Epithelial cell of prostate (primary cell): ENCODE measurements around the gene ERAP2.

Experiments used
- DNase-seq: peaks from one replicate; pipeline ENCODE4 v3.0.0-alpha.2; 2011; ENCODE audit warnings: low read depth, low spot score
- H3K27ac ChIP-seq: fragments of 450-650 bp; 2 replicates; pipeline ENCODE4 v1.5.1; 2017; ENCODE audit warnings: mild to moderate bottlenecking

Gene ERAP2

GRCh38 chr5:96952974-96953730, 76.9 kb downstream of the ERAP2 start:
- DNase-seq, result no peak
- H3K27ac ChIP-seq, result peak overlapping the region; percentile 22

DNA sequence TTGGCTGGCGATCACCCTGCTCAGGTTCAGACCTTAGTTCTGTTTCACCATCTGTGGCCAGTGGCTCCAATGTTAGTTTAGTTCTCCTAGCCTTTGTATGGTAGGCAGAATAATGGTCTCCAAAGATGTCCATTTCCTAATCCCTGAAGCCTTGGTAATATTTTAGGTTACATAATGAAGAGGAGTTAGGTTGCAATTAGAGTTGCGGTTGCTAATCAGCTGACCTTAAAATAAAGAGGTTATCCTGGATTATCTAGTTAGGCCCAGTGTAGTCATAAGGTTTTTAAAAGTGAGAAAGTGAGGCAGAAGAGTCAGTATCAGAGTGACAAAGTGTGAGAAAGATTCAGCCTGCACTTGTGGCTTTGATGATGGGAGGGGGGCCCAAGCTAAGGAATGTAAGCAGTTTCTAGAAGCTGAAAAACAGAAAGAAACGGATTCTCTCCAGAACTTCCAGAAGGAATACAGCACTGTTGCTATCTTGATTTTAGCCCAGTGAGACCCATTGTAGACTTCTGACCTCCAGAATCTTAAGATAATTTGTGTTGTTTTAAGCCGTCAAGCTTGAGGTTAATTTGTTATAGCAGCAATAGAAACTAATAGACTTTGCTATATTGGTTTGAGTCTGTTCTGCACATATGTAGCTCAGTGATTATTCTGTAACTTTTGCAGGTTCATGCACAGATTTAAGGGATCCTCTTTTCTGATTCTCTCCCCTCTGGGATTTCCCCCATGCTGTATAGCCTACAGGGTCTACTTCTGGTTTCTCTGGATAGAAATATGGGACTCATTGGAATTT, 81.2 kb downstream of the ERAP2 start:
- no peak for DNase-seq
- H3K27ac ChIP-seq, result no peak overlapping the region

DNA sequence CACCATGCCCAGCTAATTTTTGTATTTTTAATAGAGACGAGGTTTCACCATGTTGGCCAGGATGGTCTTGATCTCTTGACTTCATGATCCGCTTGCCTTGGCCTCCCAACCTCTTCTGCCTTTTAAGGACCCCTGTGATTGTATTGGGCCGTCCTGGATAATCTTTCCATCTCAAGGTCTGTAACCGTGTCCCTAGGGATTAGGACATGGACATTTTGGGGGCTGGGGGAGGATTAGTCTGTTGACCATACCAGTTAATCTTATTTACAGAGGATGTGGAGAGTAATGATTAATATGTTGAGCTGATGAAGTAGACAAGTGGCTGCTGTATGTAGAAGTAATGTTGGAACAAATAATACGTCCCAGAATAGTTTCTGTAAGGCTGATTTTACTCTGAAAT, 82.7 kb downstream of the ERAP2 start:
- no peak overlapping the region for H3K27ac ChIP-seq
- DNase-seq, result no peak

DNA sequence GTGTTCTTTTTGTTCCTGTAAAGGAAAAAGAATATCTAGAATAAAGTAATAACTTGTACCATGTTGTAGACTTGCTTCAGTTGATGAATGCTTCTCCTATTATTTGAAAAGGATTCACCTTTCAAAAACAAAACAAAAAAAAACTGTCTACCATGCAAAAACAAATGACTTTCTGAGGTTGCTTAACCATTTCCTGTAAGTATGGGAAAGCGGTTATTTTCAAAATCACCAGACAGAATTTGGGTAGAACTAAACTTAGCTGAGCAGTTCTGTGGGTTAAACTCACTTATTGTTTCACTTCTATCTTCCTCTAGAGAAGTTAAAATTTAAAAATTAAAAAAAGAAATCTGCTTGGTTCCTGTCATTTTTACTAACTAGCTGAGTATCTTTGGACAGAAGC, 84.8 kb downstream of the ERAP2 start:
- no peak for DNase-seq
- no peak overlapping the region for H3K27ac ChIP-seq

DNA sequence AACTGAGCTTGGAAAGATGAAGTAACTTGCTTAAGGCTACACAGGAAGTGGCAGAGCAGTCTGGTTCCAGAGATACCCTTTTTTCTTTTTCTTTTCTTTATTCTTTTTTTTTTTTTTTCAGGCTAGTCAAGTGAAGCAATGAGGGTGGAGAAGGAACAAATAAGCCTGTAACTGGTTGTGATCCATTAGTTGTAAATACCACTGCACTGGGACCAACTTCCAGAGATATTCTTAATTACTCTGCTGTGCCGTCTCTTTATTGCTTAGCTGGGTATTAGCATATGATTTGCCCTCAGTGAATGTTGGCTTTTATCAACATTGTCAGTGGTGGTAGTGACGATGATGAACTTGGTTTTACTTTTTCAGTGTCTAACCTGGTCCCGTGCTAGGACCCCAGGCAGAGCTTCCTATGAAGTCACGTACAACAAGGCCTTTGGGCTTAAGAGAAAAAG, 86.3 kb downstream of the ERAP2 start:
- no peak for DNase-seq
- H3K27ac ChIP-seq, result no peak overlapping the region

DNA sequence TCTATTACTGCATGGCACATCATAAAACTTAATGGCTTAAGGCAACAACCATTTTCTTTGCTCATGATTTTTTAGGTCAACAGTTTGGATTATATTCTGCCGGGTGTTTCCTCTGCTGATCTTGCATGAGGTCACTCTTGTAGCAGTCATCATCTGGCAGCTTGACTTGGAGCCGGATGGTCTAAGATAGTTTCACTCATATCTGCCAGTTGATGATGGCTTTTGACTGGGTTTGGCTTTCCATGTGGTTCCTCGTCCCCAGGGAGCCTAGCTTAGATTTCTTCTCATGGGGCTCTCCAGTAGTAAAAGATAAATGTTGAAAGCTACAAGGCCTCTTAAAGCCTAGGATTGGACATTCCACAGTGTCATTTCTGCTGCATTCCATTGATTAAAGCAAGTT, 87.0 kb downstream of the ERAP2 start:
- H3K27ac ChIP-seq, result no peak overlapping the region
- DNase-seq, result no peak

DNA sequence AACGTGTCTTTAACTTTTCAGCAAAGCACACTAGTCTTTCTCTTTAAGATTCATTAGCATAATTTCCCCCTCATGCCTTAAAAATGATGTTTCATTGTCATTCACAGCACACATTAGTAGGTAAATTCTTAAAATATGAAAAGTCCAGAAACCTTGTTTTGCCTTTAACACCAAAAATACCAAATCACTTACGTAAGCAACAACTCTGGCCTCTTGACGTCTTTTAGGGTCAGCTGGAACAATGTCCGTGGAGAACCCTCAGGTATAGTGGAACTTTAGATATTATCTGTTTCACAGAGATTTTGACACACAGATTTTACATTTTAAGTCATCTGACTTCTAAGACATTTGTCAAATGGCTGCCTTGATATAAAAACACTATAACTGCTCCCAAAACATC, 90.5 kb downstream of the ERAP2 start:
- DNase-seq, result no peak
- H3K27ac ChIP-seq, result no peak overlapping the region

DNA sequence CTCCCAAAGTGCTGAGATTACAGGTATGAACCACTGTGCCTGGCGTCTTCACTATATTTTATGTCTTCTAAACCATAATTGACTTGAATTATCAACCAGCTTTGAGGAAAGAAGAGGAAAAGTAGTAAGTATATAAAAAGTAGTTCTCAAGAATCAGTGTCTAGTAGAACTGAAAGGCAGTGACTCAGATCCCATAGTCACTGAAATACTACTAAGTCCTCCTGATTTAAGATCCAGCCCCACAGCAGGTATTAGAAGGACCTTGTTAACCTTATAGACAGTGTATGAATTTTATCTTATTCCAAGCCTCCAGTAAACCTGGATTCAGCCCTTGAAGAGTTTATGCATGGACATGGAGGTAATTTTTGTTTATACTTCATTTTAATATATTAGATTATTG, 91.1 kb downstream of the ERAP2 start:
- no peak for DNase-seq
- H3K27ac ChIP-seq, result no peak overlapping the region

GRCh38 chr5:96968074-96968473, 91.8 kb downstream of the ERAP2 start:
- H3K27ac ChIP-seq, result no peak overlapping the region

GRCh38 chr5:96968614-96969013, 92.3 kb downstream of the ERAP2 start:
- no peak overlapping the region for H3K27ac ChIP-seq
- no peak for DNase-seq

More at GRCh38 chr5:96968074-96968473, 91.8 kb downstream of the ERAP2 start:
- no peak for DNase-seq
